A549 treated with ZK216348 at 1 μM for 4 hours (cell line): ENCODE measurements around the gene PGF. TPM values are rescaled to one million over a fixed set of nuclear protein-coding genes. Genes with fewer than 3 reads are reported as not detected.

Experiments
- total RNA-seq: library from RNA; stranded (reverse); fragments of 200-300 nt; extraction: Qiagen RNA extraction; gene quantifications from 5 replicates; pipeline ENCODE4 v1.2.3, GENCODE V29; 2022; ENCODE audit warnings: low read depth

Gene PGF
- 2.5 to 4.7 TPM (median 4.1 TPM) in 5 replicates for total RNA-seq

DNA sequence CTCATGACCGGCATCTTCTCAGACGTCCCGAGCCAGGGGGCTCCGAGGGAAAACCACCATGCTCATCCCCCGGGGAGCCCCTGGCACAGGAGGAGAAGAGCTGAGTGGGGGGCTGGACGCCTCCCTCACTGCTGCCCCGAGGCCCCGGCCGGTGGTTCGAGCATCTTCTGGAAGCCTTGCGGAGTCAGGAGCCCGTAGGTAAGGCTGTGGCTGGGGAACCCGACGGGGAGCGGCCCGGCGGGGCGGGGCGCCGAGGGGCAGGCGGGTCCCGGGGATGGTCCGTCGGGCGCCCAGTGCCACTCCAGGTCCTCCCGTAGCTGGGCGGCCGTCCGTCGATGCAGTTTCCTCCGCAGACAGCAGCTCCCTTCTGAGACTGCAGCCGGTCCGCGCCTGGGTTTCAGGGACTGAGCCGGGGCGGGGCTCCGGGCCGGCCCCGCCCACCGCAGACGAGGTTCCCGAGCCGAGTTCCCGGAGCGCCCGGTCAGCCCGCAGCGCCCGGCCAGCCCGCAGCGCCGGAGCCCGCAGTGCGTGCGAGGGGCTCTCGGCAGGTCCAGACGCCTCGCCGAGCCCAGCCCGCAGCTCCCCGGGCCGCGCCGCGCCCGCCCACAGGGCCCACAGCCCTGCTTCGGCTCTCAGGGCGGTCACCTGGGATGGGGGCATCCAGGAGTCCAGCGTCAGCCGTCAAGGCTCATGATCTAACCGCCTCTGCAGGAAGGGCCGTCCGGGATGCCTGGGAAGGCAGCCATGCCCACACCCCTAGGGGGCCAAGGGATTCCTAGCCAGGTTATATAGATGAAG lies at the start of gene PGF:
Gene PGF, minus strand, starts transcription at position 369 of the 798 bp plus-strand sequence. Its CDS starts 355 bp downstream, at position 14.

GRCh38 chr14:75002392-75003249 lies 47.2 kb upstream of the PGF start, which contains the start of gene EIF2B2:
TSS of gene EIF2B2 (plus strand) at chr14:75002921. CDS start at chr14:75002991, 70 bp downstream.

GRCh38 chr14:74922752-74923401 lies 32.5 kb downstream of the PGF start, which contains the start of gene RPS6KL1:
TSS of gene RPS6KL1 (minus strand) at chr14:74923260. CDS start at chr14:74921541, 1,719 bp downstream.

Other genes starting within 250 kb of the PGF start
- 21.4 to 29.5 TPM (median 25.1 TPM) in 5 replicates for gene AREL1, start 242.5 kb downstream of the PGF start, total RNA-seq
- 48.8 to 83.4 TPM (median 50.3 TPM) in 5 replicates for gene FCF1, start 242.5 kb downstream of the PGF start, total RNA-seq
- 37.5 to 43.7 TPM (median 41.8 TPM) in 5 replicates for gene YLPM1, start 192.3 kb downstream of the PGF start, total RNA-seq
- not detected in 5 replicates for gene PROX2, start 79.5 kb downstream of the PGF start, total RNA-seq
- gene DLST, start 73.7 kb downstream of the PGF start, total RNA-seq = 89.2 to 100 TPM (median 98.2 TPM) in 5 replicates
- gene RPS6KL1, start 32.3 kb downstream of the PGF start, total RNA-seq = 0.37 to 0.81 TPM (median 0.51 TPM) in 4 of 5 replicates, not detected in the other
- gene EIF2B2, start 47.3 kb upstream of the PGF start, total RNA-seq = 77.2 to 88.8 TPM (median 85.6 TPM) in 5 replicates
- 13.5 to 20.9 TPM (median 19.3 TPM) in 5 replicates for gene MLH3, start 95.9 kb upstream of the PGF start, total RNA-seq
- gene ACYP1, start 108.4 kb upstream of the PGF start, total RNA-seq = 22.2 to 34.4 TPM (median 26.1 TPM) in 5 replicates
- gene ZC2HC1C, start 114.0 kb upstream of the PGF start, total RNA-seq = 3.9 to 5.3 TPM (median 4.1 TPM) in 5 replicates
- gene NEK9, start 171.5 kb upstream of the PGF start, total RNA-seq = 25.2 to 41.2 TPM (median 35.7 TPM) in 5 replicates
- 266 to 278 TPM (median 271 TPM) in 5 replicates for gene TMED10, start 221.0 kb upstream of the PGF start, total RNA-seq